KOPT-K1 (cell line): ENCODE measurements around the gene B3GAT1.
A peak's percentile ranks its signal among the peaks of the same experiment; 100 is the strongest.

ENCODE experiments used
- H3K27ac ChIP-seq: fragments of 200-600 bp; sonication (generic); 2 replicates; pipeline ENCODE4 v1.5.1; 2016; ENCODE audit warnings: antibody characterized with exemption, mild to moderate bottlenecking, low read depth, low read length; ENCODE audit not compliant: poor library complexity, severe bottlenecking
- H3K36me3 ChIP-seq: fragments of 200-600 bp; sonication (generic); 2 replicates; pipeline ENCODE4 v1.5.1; 2017; ENCODE audit warnings: antibody characterized with exemption, mild to moderate bottlenecking, low read length, moderate library complexity; ENCODE audit not compliant: insufficient read depth
- H3K9me3 ChIP-seq: fragments of 200-600 bp; sonication (generic); 2 replicates; pipeline ENCODE4 v1.5.1; 2017; ENCODE audit warnings: antibody characterized with exemption, low read length, mild to moderate bottlenecking; ENCODE audit not compliant: insufficient read depth, poor library complexity, severe bottlenecking

Gene B3GAT1

GRCh38 chr11:134366254-134366653 lies 45.8 kb downstream of the B3GAT1 start:
- Histone ChIP-seq H3K9me3 (no peaks in the 10 kb centered on the region), H3K27ac (no peak overlapping the region), H3K36me3 (no peaks in the 10 kb centered on the region)

GRCh38 chr11:134365011-134365925 lies 46.8 kb downstream of the B3GAT1 start:
- no peaks in the 10 kb centered on the region for H3K36me3 ChIP-seq
- no peaks in the 10 kb centered on the region for H3K9me3 ChIP-seq
- no peak overlapping the region for H3K27ac ChIP-seq

- Histone ChIP-seq H3K9me3 (no peaks in the 10 kb centered on the region), H3K27ac (no peak overlapping the region), H3K36me3 (no peaks in the 10 kb centered on the region)
These were observed 47.8 kb downstream of the B3GAT1 start for GRCh38 chr11:134364261-134364660.

GRCh38 chr11:134363592-134363991 lies 48.5 kb downstream of the B3GAT1 start:
- Histone ChIP-seq H3K27ac (no peak overlapping the region), H3K9me3 (no peaks in the 10 kb centered on the region), H3K36me3 (no peaks in the 10 kb centered on the region)

GRCh38 chr11:134363161-134363560 lies 48.9 kb downstream of the B3GAT1 start:
- Histone ChIP-seq H3K27ac (no peak overlapping the region), H3K9me3 (no peaks in the 10 kb centered on the region), H3K36me3 (no peaks in the 10 kb centered on the region)

GRCh38 chr11:134362192-134362901 lies 49.7 kb downstream of the B3GAT1 start:
- Histone ChIP-seq H3K9me3 (no peaks in the 10 kb centered on the region), H3K27ac (no peak overlapping the region), H3K36me3 (no peaks in the 10 kb centered on the region)

GRCh38 chr11:134361661-134362060 lies 50.4 kb downstream of the B3GAT1 start:
- Histone ChIP-seq H3K9me3 (no peaks in the 10 kb centered on the region), H3K27ac (peak overlapping the region; percentile 23)

GRCh38 chr11:134360050-134360835 lies 51.8 kb downstream of the B3GAT1 start:
- H3K27ac ChIP-seq, result no peak overlapping the region
- no peaks in the 10 kb centered on the region for H3K36me3 ChIP-seq
- H3K9me3 ChIP-seq, result no peaks in the 10 kb centered on the region

More at GRCh38 chr11:134361661-134362060, 50.4 kb downstream of the B3GAT1 start:
- no peaks in the 10 kb centered on the region for H3K36me3 ChIP-seq

- Histone ChIP-seq H3K27ac (no peak overlapping the region), H3K36me3 (no peaks in the 10 kb centered on the region), H3K9me3 (no peaks in the 10 kb centered on the region)
These were observed 52.4 kb downstream of the B3GAT1 start for GRCh38 chr11:134359646-134360045.

GRCh38 chr11:134358856-134359490 lies 53.1 kb downstream of the B3GAT1 start:
- no peaks in the 10 kb centered on the region for H3K36me3 ChIP-seq
- H3K9me3 ChIP-seq, result peaks cover 1% of the 10 kb centered on the region
- no peak overlapping the region for H3K27ac ChIP-seq

GRCh38 chr11:134358165-134358855 lies 53.7 kb downstream of the B3GAT1 start:
- Histone ChIP-seq H3K36me3 (no peaks in the 10 kb centered on the region), H3K9me3 (peaks cover 4% of the 10 kb centered on the region), H3K27ac (no peak overlapping the region)

- Histone ChIP-seq H3K9me3 (peaks cover 4% of the 10 kb centered on the region), H3K27ac (no peak overlapping the region)
These were observed 54.5 kb downstream of the B3GAT1 start for GRCh38 chr11:134357545-134357839.

GRCh38 chr11:134356656-134357544 lies 55.1 kb downstream of the B3GAT1 start:
- H3K27ac ChIP-seq, result no peak overlapping the region
- H3K9me3 ChIP-seq, result peaks cover 4% of the 10 kb centered on the region
- no peaks in the 10 kb centered on the region for H3K36me3 ChIP-seq

More at GRCh38 chr11:134357545-134357839, 54.5 kb downstream of the B3GAT1 start:
- H3K36me3 ChIP-seq, result no peaks in the 10 kb centered on the region
